GM23338 (cell line): ENCODE data around the gene CRLF3. TPM values are rescaled to one million over a fixed set of nuclear protein-coding genes. Genes with fewer than 3 reads are reported as not detected.

Source experiments
- ATAC-seq: fragments of 200-7000 bp; cut with Tn5 transposase; 3 replicates; pipeline ENCODE4 v1.9.1; 2020
- DNase-seq: peaks from one replicate; pipeline ENCODE4 v3.0.0-alpha.2; 2015; ENCODE audit warnings: low spot score
- H2AFZ ChIP-seq: fragments of 200-600 bp; sonication (generic); 2 replicates; pipeline ENCODE4 v1.8.0; 2016; ENCODE audit warnings: antibody characterized with exemption, mild to moderate bottlenecking, moderate library complexity
- H3F3A ChIP-seq: fragments of 200-600 bp; sonication (generic); replicated peaks from 2 replicates; pipeline ENCODE4 v1.8.0; 2017; ENCODE audit warnings: antibody characterized with exemption, mixed run types, low read depth
- H3K27ac ChIP-seq: fragments of 200-600 bp; sonication (generic); 2 replicates; pipeline ENCODE4 v1.6.1; 2016; ENCODE audit warnings: low read depth
- H3K27me3 ChIP-seq: fragments of 200-600 bp; sonication (generic); 2 replicates; pipeline ENCODE4 v1.8.0; 2016; ENCODE audit warnings: mild to moderate bottlenecking, mixed run types, moderate library complexity; ENCODE audit not compliant: insufficient read depth
- H3K36me3 ChIP-seq: fragments of 200-600 bp; sonication (generic); 2 replicates; pipeline ENCODE4 v1.8.0; 2016; ENCODE audit warnings: mild to moderate bottlenecking; ENCODE audit not compliant: insufficient read depth
- H3K4me1 ChIP-seq: fragments of 200-600 bp; sonication (generic); 2 replicates; pipeline ENCODE4 v1.8.0; 2016; ENCODE audit warnings: mild to moderate bottlenecking, moderate library complexity; ENCODE audit not compliant: insufficient read depth
- H3K4me2 ChIP-seq: fragments of 200-600 bp; sonication (generic); 2 replicates; pipeline ENCODE4 v1.7.1; 2017; ENCODE audit warnings: mixed run types
- H3K4me3 ChIP-seq: fragments of 200-600 bp; sonication (generic); 2 replicates; pipeline ENCODE4 v1.6.1; 2016; ENCODE audit warnings: mixed run types
- H3K79me2 ChIP-seq: fragments of 200-600 bp; sonication (generic); replicated peaks from 2 replicates; pipeline ENCODE4 v1.8.0; 2017; ENCODE audit warnings: mild to moderate bottlenecking; ENCODE audit not compliant: insufficient read depth
- H3K9me2 ChIP-seq: fragments of 200-600 bp; sonication (generic); 2 replicates; pipeline ENCODE4 v1.8.0; 2017; ENCODE audit not compliant: insufficient read depth
- H4K20me1 ChIP-seq: fragments of 200-600 bp; sonication (generic); replicated peaks from 2 replicates; pipeline ENCODE4 v1.8.0; 2017; ENCODE audit warnings: mild to moderate bottlenecking; ENCODE audit not compliant: insufficient read depth
- H3K27ac Mint-ChIP-seq: 2 replicates; pipeline ENCODE4 v1.8.0; 2020; ENCODE audit warnings: inconsistent platforms, mild to moderate bottlenecking, moderate library complexity, mixed read lengths
- H3K27me3 Mint-ChIP-seq: 3 replicates; pipeline ENCODE4 v1.8.0; 2022; ENCODE audit warnings: low read depth, mild to moderate bottlenecking, moderate library complexity, mixed read lengths, inconsistent platforms; ENCODE audit not compliant: insufficient read depth, poor library complexity
- H3K36me3 Mint-ChIP-seq: 3 replicates; pipeline ENCODE4 v1.8.0; 2021; ENCODE audit warnings: low read depth, mild to moderate bottlenecking, inconsistent platforms, moderate library complexity, mixed read lengths
- H3K4me1 Mint-ChIP-seq: 3 replicates; pipeline ENCODE4 v1.8.0; 2020; ENCODE audit warnings: mild to moderate bottlenecking, inconsistent platforms, mixed read lengths
- H3K4me3 Mint-ChIP-seq: 3 replicates; pipeline ENCODE4 v1.8.0; 2021; ENCODE audit warnings: moderate library complexity, mild to moderate bottlenecking, inconsistent platforms, mixed read lengths
- H3K9me3 Mint-ChIP-seq: 3 replicates; pipeline ENCODE4 v1.8.0; 2020; ENCODE audit warnings: moderate library complexity, mild to moderate bottlenecking, inconsistent platforms, mixed read lengths
- CREB1 ChIP-seq: fragments of 250-450 bp; sonication (Bioruptor Pico); IDR thresholded peaks from 2 replicates; pipeline ENCODE4 v1.5.0; 2020; ENCODE audit warnings: low read depth, mild to moderate bottlenecking, moderate library complexity
- CTCF ChIP-seq, 2 experiments: fragments of 200-600 bp in 1 of 2; sonication (generic) in 1 of 2; conservative IDR thresholded peaks; 2 replicates each; pipeline versions ENCODE4 v1.5.1 to v1.6.1; 2016 to 2017; ENCODE audit warnings: antibody characterized with exemption in 2 of 2, low read depth in 2 of 2, mild to moderate bottlenecking in 2 of 2, moderate library complexity in 1 of 2
- ETS1 ChIP-seq: IDR thresholded peaks from 2 replicates; pipeline ENCODE4 v1.6.1; 2016; ENCODE audit warnings: antibody characterized with exemption
- EZH2 ChIP-seq: fragments of 200-600 bp; sonication (generic); IDR thresholded peaks from one replicate; pipeline ENCODE4 v1.8.0; 2017; ENCODE audit warnings: antibody characterized with exemption, mild to moderate bottlenecking, low read depth; ENCODE audit not compliant: unreplicated experiment
- EZH2phosphoT487 ChIP-seq: fragments of 200-600 bp; sonication (generic); IDR thresholded peaks from one replicate; pipeline ENCODE4 v1.8.1; 2018; ENCODE audit warnings: antibody characterized with exemption; ENCODE audit not compliant: unreplicated experiment
- JUNB ChIP-seq: IDR thresholded peaks from one replicate; pipeline ENCODE4 v1.6.1; 2016; ENCODE audit warnings: antibody characterized with exemption; ENCODE audit not compliant: unreplicated experiment
- NANOG ChIP-seq: IDR thresholded peaks from 2 replicates; pipeline ENCODE4 v1.6.1; 2016; ENCODE audit warnings: antibody characterized with exemption, borderline replicate concordance
- POLR2AphosphoS5 ChIP-seq: IDR thresholded peaks from 2 replicates; pipeline ENCODE4 v1.6.1; 2016; ENCODE audit warnings: antibody characterized with exemption, low read depth
- REST ChIP-seq: IDR thresholded peaks from one replicate; pipeline ENCODE4 v1.6.1; 2018; ENCODE audit warnings: antibody characterized with exemption; ENCODE audit not compliant: unreplicated experiment
- STAT1 ChIP-seq: IDR thresholded peaks from one replicate; pipeline ENCODE4 v1.6.1; 2016; ENCODE audit warnings: antibody characterized with exemption; ENCODE audit not compliant: unreplicated experiment
- ZNF114 ChIP-seq: fragments of 250-450 bp; sonication (Bioruptor Pico); IDR thresholded peaks from 2 replicates; pipeline ENCODE4 v1.5.0; 2020; ENCODE audit warnings: mild to moderate bottlenecking, moderate library complexity
- ZNF331 ChIP-seq: fragments of 250-450 bp; sonication (Bioruptor Pico); IDR thresholded peaks from 2 replicates; pipeline ENCODE4 v1.5.0; 2020; ENCODE audit warnings: low read depth, mild to moderate bottlenecking, moderate library complexity
- ZNF462 ChIP-seq: fragments of 250-450 bp; sonication (Bioruptor Pico); IDR thresholded peaks from 2 replicates; pipeline ENCODE4 v1.5.0; 2020; ENCODE audit warnings: mild to moderate bottlenecking, moderate library complexity
- polyA plus RNA-seq: library from polyadenylated mRNA; unstranded; fragments of >200 nt; fragmentation: Nextera tagmentation; extraction: Ambion mirVana; gene quantifications from 2 replicates; pipeline ENCODE4 v1.2.1, GENCODE V29; 2016
- total RNA-seq: library from RNA; depleted of rRNA; stranded (reverse); fragments of >200 nt; shearing (Covaris generic); gene quantifications from 2 replicates; pipeline ENCODE4 v1.2.3, GENCODE V29; 2014

Gene CRLF3
- total and polyA plus RNA-seq, 2 experiments from 2014 or later = 24.2 to 28.6 TPM

- H3K79me2 ChIP-seq = peaks cover 100% of the 10 kb centered on the region
These were observed 8.3 kb downstream of the CRLF3 start for GRCh38 chr17:30816165-30816564.

More at GRCh38 chr17:30816165-30816564, 8.3 kb downstream of the CRLF3 start:
- Histone ChIP-seq H4K20me1 (peaks cover 27% of the 10 kb centered on the region), H3F3A (no peaks in the 10 kb centered on the region), H3K4me2 (no peak overlapping the region), H3K9me2 (no peaks in the 10 kb centered on the region), H3K27ac (no peak overlapping the region), H3K27me3 (no peaks in the 10 kb centered on the region), H3K36me3 (no peaks in the 10 kb centered on the region; the same call in 1 of the 2 replicates), H3K4me1 (peaks cover under 1% of the 10 kb centered on the region; the same call in 1 of the 2 replicates), H2AFZ (no peak overlapping the region), H3K4me3 (no peak overlapping the region)
- H3K27me3 Mint-ChIP-seq = no peaks in the 10 kb centered on the region
- no peak overlapping the region for H3K27ac Mint-ChIP-seq
- TF ChIP-seq NANOG (no peak), POLR2AphosphoS5 (no peak), ZNF114 (no peak), REST (no peak), ETS1 (no peak), ZNF462 (CRISPR knock-in tag) (no peak), EZH2phosphoT487 (no peak), EZH2 (no peak), CREB1 (CRISPR knock-in tag) (no peak), STAT1 (no peak), JUNB (no peak), CTCF (conservative IDR thresholded peaks at IDR 0.05; ENCODE audit: low read depth in 2 of 2) (no peak), ZNF331 (CRISPR knock-in tag) (no peak)
- H3K4me1 Mint-ChIP-seq = peaks cover 6% of the 10 kb centered on the region; the same call in 2 of the 3 replicates
- no peaks in the 10 kb centered on the region for H3K9me3 Mint-ChIP-seq
- H3K36me3 Mint-ChIP-seq = peaks cover 14% of the 10 kb centered on the region; the same call in 2 of the 3 replicates
- no peak for ATAC-seq
- no peak for DNase-seq
- no peak overlapping the region for H3K4me3 Mint-ChIP-seq
